Suprapubic skin (tissue), 4 donors: Measurements from ENCODE around the gene CR1L.

Experiments
- POLR2A ChIP-seq, 2 donors: fragments of 450-650 bp; IDR thresholded peaks; one replicate each; pipeline ENCODE4 v1.6.1; 2017; ENCODE audit warnings: antibody characterized with exemption in 2 of 2, mild to moderate bottlenecking in 2 of 2, moderate library complexity in 2 of 2
- POLR2AphosphoS5 ChIP-seq, 3 donors: sonication (generic); formaldehyde crosslinking; IDR thresholded peaks; one replicate each; pipeline ENCODE4 v1.6.1; 2017; ENCODE audit warnings: antibody characterized with exemption in 3 of 3
- TF ChIP-seq, protein P1 (sequence below), 2 donors: fragments of 200-600 bp in 1 of 2; fragments of 450-650 bp in 1 of 2; sonication (generic) in 1 of 2; IDR thresholded peaks; one replicate each; pipeline ENCODE4 v1.5.1; 2016 to 2019; ENCODE audit warnings: antibody characterized with exemption in 2 of 2, mild to moderate bottlenecking in 1 of 2, moderate library complexity in 1 of 2

DNA sequence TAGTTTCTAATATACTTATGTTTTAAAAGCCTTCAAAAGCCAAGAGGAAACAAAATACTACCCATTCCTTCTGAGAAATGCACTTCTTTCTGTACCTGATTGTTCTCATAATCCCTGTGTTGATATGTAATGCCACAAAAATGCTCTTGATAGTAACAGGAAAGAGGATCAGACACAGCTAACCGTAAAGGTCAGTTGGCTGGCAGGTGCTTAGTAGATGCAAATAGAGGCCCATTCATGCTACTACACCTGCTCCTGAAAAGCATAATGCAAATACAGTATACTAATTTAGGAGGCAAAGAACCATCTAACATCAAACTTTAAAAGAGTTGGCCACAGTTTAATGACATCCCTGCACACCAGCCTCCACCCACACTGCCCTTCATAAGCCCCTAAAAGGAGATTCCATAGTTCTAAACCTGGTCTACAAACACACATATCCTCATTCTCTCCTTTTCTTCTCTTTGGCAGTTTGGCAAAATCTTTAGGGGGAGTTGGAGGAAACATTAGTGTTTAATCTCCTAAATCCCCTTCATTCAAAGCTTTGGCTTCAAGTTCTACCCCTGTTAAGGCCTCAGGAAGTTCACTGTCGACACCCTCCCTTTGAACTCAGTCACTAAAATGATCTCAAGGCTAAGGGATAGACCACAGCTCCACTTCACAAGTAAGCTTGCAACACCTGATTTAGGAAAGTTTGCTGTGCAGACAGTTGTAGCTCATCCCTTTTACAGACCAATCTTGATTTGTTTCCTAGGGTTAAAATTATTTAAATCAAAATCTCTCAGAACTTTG, 104.0 kb downstream of the CR1L start:
- TF ChIP-seq, protein P1, sequence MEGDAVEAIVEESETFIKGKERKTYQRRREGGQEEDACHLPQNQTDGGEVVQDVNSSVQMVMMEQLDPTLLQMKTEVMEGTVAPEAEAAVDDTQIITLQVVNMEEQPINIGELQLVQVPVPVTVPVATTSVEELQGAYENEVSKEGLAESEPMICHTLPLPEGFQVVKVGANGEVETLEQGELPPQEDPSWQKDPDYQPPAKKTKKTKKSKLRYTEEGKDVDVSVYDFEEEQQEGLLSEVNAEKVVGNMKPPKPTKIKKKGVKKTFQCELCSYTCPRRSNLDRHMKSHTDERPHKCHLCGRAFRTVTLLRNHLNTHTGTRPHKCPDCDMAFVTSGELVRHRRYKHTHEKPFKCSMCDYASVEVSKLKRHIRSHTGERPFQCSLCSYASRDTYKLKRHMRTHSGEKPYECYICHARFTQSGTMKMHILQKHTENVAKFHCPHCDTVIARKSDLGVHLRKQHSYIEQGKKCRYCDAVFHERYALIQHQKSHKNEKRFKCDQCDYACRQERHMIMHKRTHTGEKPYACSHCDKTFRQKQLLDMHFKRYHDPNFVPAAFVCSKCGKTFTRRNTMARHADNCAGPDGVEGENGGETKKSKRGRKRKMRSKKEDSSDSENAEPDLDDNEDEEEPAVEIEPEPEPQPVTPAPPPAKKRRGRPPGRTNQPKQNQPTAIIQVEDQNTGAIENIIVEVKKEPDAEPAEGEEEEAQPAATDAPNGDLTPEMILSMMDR (IDR thresholded peaks at IDR 0.05): no peak
- TF ChIP-seq POLR2A (IDR thresholded peaks at IDR 0.05): no peak
- no peak for TF ChIP-seq POLR2AphosphoS5 (IDR thresholded peaks at IDR 0.05)
